ENCODE measurements around the gene CABLES2.

DNA sequence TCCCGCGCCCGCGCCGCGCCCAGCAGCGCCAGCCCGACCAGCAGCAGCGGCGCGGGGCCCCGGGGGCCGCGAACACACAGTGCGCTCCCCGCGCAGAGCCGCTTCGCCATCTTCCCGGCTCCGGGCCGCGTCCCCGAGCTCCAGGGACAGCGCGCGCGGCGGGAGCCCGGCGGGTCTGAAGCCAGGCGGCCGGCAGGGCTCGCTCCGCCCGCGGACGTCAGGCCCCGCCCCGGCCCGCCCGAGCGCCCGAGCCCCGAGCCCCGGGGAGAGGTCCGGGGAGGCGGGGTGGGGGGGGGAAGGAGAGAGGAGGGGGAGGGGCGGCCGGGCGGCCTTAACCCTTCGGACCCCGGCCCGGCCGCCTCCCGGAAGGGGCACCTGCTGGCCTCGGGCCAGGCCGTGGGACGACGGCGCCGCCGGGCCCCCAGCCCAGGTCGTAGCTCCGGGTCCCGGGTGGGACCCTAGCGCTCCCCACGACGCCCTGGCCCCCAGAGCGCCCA, 39.9 kb downstream of the CABLES2 start, which contains the start of gene LAMA5:
- TF ChIP-seq, protein P1, sequence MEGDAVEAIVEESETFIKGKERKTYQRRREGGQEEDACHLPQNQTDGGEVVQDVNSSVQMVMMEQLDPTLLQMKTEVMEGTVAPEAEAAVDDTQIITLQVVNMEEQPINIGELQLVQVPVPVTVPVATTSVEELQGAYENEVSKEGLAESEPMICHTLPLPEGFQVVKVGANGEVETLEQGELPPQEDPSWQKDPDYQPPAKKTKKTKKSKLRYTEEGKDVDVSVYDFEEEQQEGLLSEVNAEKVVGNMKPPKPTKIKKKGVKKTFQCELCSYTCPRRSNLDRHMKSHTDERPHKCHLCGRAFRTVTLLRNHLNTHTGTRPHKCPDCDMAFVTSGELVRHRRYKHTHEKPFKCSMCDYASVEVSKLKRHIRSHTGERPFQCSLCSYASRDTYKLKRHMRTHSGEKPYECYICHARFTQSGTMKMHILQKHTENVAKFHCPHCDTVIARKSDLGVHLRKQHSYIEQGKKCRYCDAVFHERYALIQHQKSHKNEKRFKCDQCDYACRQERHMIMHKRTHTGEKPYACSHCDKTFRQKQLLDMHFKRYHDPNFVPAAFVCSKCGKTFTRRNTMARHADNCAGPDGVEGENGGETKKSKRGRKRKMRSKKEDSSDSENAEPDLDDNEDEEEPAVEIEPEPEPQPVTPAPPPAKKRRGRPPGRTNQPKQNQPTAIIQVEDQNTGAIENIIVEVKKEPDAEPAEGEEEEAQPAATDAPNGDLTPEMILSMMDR (IDR thresholded peaks at IDR 0.05; ENCODE audit: low read depth, low read length, missing input control): no peak
- TF ChIP-seq EGR1 (IDR thresholded peaks at IDR 0.05; ENCODE audit: low read depth in 2 of 2): no peak
- TF ChIP-seq, protein P2, sequence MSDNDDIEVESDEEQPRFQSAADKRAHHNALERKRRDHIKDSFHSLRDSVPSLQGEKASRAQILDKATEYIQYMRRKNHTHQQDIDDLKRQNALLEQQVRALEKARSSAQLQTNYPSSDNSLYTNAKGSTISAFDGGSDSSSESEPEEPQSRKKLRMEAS (IDR thresholded peaks at IDR 0.05): no peak
- TF ChIP-seq JUND (IDR thresholded peaks at IDR 0.05): no peak

Data from liver (tissue), 3 donors.